Measurements from ENCODE around the gene PDZD8.

PDZD8 gene, protein sequence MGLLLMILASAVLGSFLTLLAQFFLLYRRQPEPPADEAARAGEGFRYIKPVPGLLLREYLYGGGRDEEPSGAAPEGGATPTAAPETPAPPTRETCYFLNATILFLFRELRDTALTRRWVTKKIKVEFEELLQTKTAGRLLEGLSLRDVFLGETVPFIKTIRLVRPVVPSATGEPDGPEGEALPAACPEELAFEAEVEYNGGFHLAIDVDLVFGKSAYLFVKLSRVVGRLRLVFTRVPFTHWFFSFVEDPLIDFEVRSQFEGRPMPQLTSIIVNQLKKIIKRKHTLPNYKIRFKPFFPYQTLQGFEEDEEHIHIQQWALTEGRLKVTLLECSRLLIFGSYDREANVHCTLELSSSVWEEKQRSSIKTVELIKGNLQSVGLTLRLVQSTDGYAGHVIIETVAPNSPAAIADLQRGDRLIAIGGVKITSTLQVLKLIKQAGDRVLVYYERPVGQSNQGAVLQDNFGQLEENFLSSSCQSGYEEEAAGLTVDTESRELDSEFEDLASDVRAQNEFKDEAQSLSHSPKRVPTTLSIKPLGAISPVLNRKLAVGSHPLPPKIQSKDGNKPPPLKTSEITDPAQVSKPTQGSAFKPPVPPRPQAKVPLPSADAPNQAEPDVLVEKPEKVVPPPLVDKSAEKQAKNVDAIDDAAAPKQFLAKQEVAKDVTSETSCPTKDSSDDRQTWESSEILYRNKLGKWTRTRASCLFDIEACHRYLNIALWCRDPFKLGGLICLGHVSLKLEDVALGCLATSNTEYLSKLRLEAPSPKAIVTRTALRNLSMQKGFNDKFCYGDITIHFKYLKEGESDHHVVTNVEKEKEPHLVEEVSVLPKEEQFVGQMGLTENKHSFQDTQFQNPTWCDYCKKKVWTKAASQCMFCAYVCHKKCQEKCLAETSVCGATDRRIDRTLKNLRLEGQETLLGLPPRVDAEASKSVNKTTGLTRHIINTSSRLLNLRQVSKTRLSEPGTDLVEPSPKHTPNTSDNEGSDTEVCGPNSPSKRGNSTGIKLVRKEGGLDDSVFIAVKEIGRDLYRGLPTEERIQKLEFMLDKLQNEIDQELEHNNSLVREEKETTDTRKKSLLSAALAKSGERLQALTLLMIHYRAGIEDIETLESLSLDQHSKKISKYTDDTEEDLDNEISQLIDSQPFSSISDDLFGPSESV

DNA sequence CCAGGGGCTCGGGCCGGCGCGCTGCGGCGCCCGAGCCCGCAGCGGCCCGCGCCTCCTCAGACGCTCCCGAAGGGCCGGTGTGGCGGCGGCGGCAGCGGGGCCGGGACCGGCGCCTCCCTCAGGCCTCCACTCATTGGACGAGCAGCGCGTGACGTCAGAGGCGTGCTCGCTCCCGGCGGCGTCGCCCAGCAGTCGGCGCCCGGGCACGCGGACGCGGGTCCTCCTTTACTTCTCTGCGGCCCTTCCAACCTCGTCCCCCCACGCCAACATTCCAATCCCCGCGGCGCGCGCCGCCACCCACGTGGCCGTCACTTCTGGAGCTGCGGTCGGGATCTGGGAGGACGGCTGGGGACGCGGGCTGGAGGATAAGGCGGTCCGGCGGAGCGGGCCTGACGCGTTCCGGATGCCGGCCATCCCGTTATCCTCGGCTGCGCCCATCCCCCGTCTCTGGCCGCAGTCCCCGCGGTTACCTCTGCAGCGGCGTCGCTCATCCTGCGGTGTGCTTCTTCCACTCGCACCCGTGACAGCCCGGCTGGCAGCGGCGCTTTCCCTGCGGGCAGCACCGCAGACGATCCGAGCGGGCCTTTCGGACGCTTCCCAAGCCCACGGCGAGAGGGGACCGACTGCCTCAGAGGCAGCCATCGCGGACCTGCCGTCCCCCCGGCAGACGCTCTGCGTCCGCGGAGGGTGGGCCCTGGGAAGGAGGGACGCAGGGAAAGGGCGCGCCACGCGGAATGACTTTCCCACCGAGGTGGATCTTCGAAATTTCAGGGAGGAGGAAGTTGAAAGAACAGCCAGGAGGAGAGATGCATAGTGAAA is at the start of gene PDZD8:
TSS of gene PDZD8 (minus strand) at position 81 of the 819 bp plus-strand sequence. CDS start 213 bp downstream, outside the sequence.
- no peak for TF ChIP-seq GATA3 (IDR thresholded peaks at IDR 0.05; ENCODE audit: low read depth, low read length)
- TF ChIP-seq GATA2 (IDR thresholded peaks at IDR 0.05; ENCODE audit: low read depth, low read length), result no peak

- no peak for TF ChIP-seq GATA2 (IDR thresholded peaks at IDR 0.05; ENCODE audit: low read depth, low read length)
- no peak for TF ChIP-seq GATA3 (IDR thresholded peaks at IDR 0.05; ENCODE audit: low read depth, low read length)
Observed at GRCh38 chr10:117424171-117424570, 48.9 kb upstream of the PDZD8 start.

- TF ChIP-seq GATA3 (IDR thresholded peaks at IDR 0.05; ENCODE audit: low read depth, low read length) (no peak), GATA2 (IDR thresholded peaks at IDR 0.05; ENCODE audit: low read depth, low read length) (no peak)
Observed at GRCh38 chr10:117421985-117422384, 46.7 kb upstream of the PDZD8 start.

DNA sequence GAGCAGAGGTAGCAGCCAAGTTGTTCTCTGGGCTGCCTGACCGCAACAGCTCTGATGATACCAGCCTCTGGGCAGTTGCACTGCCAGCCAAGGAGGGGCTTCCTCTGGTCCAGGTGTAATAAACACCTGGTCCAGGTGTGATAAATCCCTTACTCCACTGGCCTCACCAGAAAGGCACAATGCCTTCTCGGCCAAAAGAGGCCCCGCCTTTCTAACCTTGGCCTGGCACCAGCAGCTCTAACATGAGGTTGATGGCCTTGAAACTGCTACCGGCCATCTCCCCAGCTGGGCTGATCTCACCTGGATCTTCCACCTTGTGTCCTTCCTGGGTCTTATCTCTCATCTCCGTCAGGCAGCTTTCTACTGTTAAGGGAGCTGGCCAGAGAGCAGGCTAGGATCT is 45.5 kb upstream of the PDZD8 start:
- TF ChIP-seq GATA3 (IDR thresholded peaks at IDR 0.05; ENCODE audit: low read depth, low read length) (no peak), GATA2 (IDR thresholded peaks at IDR 0.05; ENCODE audit: low read depth, low read length) (no peak)

GRCh38 chr10:117419921-117420320 is 44.7 kb upstream of the PDZD8 start:
- TF ChIP-seq GATA3 (IDR thresholded peaks at IDR 0.05; ENCODE audit: low read depth, low read length), result no peak
- TF ChIP-seq GATA2 (IDR thresholded peaks at IDR 0.05; ENCODE audit: low read depth, low read length), result no peak

- TF ChIP-seq GATA3 (IDR thresholded peaks at IDR 0.05; ENCODE audit: low read depth, low read length), result no peak
- no peak for TF ChIP-seq GATA2 (IDR thresholded peaks at IDR 0.05; ENCODE audit: low read depth, low read length)
Observed at GRCh38 chr10:117419159-117419558, 43.9 kb upstream of the PDZD8 start.

GRCh38 chr10:117418121-117418520 is 42.9 kb upstream of the PDZD8 start:
- TF ChIP-seq GATA3 (IDR thresholded peaks at IDR 0.05; ENCODE audit: low read depth, low read length), result no peak
- TF ChIP-seq GATA2 (IDR thresholded peaks at IDR 0.05; ENCODE audit: low read depth, low read length), result no peak

GRCh38 chr10:117417196-117417595 is 42.0 kb upstream of the PDZD8 start:
- TF ChIP-seq GATA3 (IDR thresholded peaks at IDR 0.05; ENCODE audit: low read depth, low read length) (no peak), GATA2 (IDR thresholded peaks at IDR 0.05; ENCODE audit: low read depth, low read length) (no peak)

- TF ChIP-seq GATA2 (IDR thresholded peaks at IDR 0.05; ENCODE audit: low read depth, low read length) (no peak), GATA3 (IDR thresholded peaks at IDR 0.05; ENCODE audit: low read depth, low read length) (no peak)
Observed at GRCh38 chr10:117413928-117414618, 38.8 kb upstream of the PDZD8 start.

DNA sequence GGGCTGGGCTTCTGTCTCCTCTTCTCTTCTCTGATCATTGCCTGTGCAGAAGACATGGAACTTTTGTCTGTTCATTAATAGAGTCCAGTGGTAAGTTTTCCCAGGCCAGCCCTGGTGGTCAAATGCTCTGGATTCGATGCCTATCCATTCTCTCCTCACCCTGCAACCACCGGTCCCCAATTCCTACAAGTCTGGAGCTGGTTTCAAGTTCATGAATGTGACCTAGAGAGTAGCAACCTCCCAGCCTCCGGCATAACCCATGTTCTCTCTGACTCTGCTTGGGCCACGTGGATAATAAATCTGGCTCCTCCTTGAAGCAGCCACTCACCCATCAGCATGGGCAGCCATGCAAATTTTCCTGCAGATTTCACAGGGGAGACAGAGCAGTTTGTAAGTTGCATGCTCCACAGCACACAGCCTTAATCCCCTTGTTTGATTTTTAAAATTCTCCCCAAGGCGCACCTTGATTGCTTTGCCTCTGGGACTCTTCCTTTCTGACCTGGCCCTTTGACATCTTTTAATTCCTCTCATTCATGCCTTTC is 37.3 kb upstream of the PDZD8 start:
- TF ChIP-seq GATA2 (IDR thresholded peaks at IDR 0.05; ENCODE audit: low read depth, low read length), result no peak
- no peak for TF ChIP-seq GATA3 (IDR thresholded peaks at IDR 0.05; ENCODE audit: low read depth, low read length)

- TF ChIP-seq GATA3 (IDR thresholded peaks at IDR 0.05; ENCODE audit: low read depth, low read length), result no peak
- peak; percentile 66 for TF ChIP-seq GATA2 (IDR thresholded peaks at IDR 0.05; ENCODE audit: low read depth, low read length)
Observed at GRCh38 chr10:117411479-117412399, 36.5 kb upstream of the PDZD8 start.
